ENCODE data around the gene PYROXD2.
A peak's percentile ranks its signal among the peaks of the same experiment; 100 is the strongest.

PYROXD2 gene

GRCh38 chr10:98414932-98415730 lies at the start of gene PYROXD2:
PYROXD2 (minus strand) TSS chr10:98415182; CDS start chr10:98415135, 47 bp downstream.
- H3K27me3 ChIP-seq, result no peaks in the 10 kb centered on the region
- peaks cover 0 to 38% (median 16%) of the 10 kb centered on the region in 4 donors for H3K4me1 ChIP-seq
- peak within 1 kb of the TSS; percentile 77 to 83 for H3K27ac ChIP-seq
- no peaks in the 10 kb centered on the region for H3K9me3 ChIP-seq
- intact Hi-C loops (cut with DNase I; ENCODE audit: low total_unique reads), result loop anchor here (10.0 kb wide), 1 partner anchor 150 kb away; the partner anchor contains the start of gene LOXL4
- peak within 1 kb of the TSS; percentile 63 to 71 for H3K4me3 ChIP-seq
- H3K36me3 ChIP-seq, result peaks cover 15 to 50% (median 41%) of the 10 kb centered on the region in 3 donors
- peak; percentile 91 to 96 for DNase-seq
- no peak for TF ChIP-seq CTCF (IDR thresholded peaks at IDR 0.05)

- H3K36me3 ChIP-seq, result no peaks in the 10 kb centered on the region
- H3K4me3 ChIP-seq, result no peak overlapping the region
- intact Hi-C loops (cut with DNase I; ENCODE audit: low total_unique reads), result loop anchor here (10.0 kb wide), 1 partner anchor 201 kb away; no protein-coding TSS in a partner anchor
- no peaks in the 10 kb centered on the region for H3K27me3 ChIP-seq
- TF ChIP-seq CTCF (IDR thresholded peaks at IDR 0.05), result no peak
- H3K27ac ChIP-seq, result no peak overlapping the region
- no peaks in the 10 kb centered on the region for H3K9me3 ChIP-seq
- H3K4me1 ChIP-seq, result peaks cover 0 to 16% (median 6%) of the 10 kb centered on the region in 4 donors
- DNase-seq, result no peak
Observed at GRCh38 chr10:98463976-98464754, 49.2 kb upstream of the PYROXD2 start.

- H3K9me3 ChIP-seq, result no peaks in the 10 kb centered on the region
- no peaks in the 10 kb centered on the region for H3K36me3 ChIP-seq
- no peaks in the 10 kb centered on the region for H3K27me3 ChIP-seq
- TF ChIP-seq CTCF (IDR thresholded peaks at IDR 0.05), result no peak
- DNase-seq, result no peak
- H3K4me1 ChIP-seq, result peaks cover 0 to 16% (median 4%) of the 10 kb centered on the region in 4 donors
- no peak overlapping the region for H3K27ac ChIP-seq
- no peak overlapping the region for H3K4me3 ChIP-seq
- intact Hi-C loops (cut with DNase I; ENCODE audit: low total_unique reads), result loop anchor here (10.0 kb wide), 1 partner anchor 202 kb away; no protein-coding TSS in a partner anchor
Observed at GRCh38 chr10:98463016-98463415, 48.0 kb upstream of the PYROXD2 start.

- H3K4me3 ChIP-seq, result no peak overlapping the region
- DNase-seq, result no peak
- peaks cover 0 to 12% (median 2%) of the 10 kb centered on the region in 4 donors for H3K4me1 ChIP-seq
- peak overlapping the region; percentile 52 to 61 for H3K27ac ChIP-seq
- intact Hi-C loops (cut with DNase I; ENCODE audit: low total_unique reads), result loop anchor here (10.0 kb wide), 1 partner anchor 203 kb away; no protein-coding TSS in a partner anchor
- H3K27me3 ChIP-seq, result no peaks in the 10 kb centered on the region
- no peaks in the 10 kb centered on the region for H3K36me3 ChIP-seq
- no peaks in the 10 kb centered on the region for H3K9me3 ChIP-seq
- TF ChIP-seq CTCF (IDR thresholded peaks at IDR 0.05), result no peak
Observed at GRCh38 chr10:98461500-98461842, 46.5 kb upstream of the PYROXD2 start.

- peak in 1 of 2 donors; percentile 50 for DNase-seq
- TF ChIP-seq CTCF (IDR thresholded peaks at IDR 0.05), result no peak
- Histone ChIP-seq H3K36me3 (no peaks in the 10 kb centered on the region), H3K4me3 (no peak overlapping the region), H3K27me3 (no peaks in the 10 kb centered on the region), H3K27ac (peak overlapping the region; percentile 52 to 61), H3K4me1 (peaks cover 0 to 12% (median 2%) of the 10 kb centered on the region in 4 donors), H3K9me3 (no peaks in the 10 kb centered on the region)
- intact Hi-C loops (cut with DNase I; ENCODE audit: low total_unique reads), result loop anchor here (10.0 kb wide), 1 partner anchor 204 kb away; no protein-coding TSS in a partner anchor
Observed at GRCh38 chr10:98460837-98461499, 46.0 kb upstream of the PYROXD2 start.

Data from tibial artery (tissue), 4 donors.